ENCODE measurements around the gene LMO7.

LMO7 gene

GRCh38 chr13:75811361-75811760 is 175.2 kb downstream of the LMO7 start:
- DNase-seq = no peak

- DNase-seq = no peak
Observed at GRCh38 chr13:75811841-75812240, 175.7 kb downstream of the LMO7 start.

- no peak for DNase-seq
Observed at GRCh38 chr13:75812751-75813181, 176.6 kb downstream of the LMO7 start.

- no peak for DNase-seq
Observed at GRCh38 chr13:75813323-75813722, 177.2 kb downstream of the LMO7 start.

- no peak for DNase-seq
Observed at GRCh38 chr13:75818179-75818967, 182.2 kb downstream of the LMO7 start.

GRCh38 chr13:75818968-75819225 is 182.8 kb downstream of the LMO7 start:
- DNase-seq = no peak

- no peak for DNase-seq
Observed at GRCh38 chr13:75825161-75825560, 189.0 kb downstream of the LMO7 start.

GRCh38 chr13:75825594-75825993 is 189.5 kb downstream of the LMO7 start:
- no peak for DNase-seq

GRCh38 chr13:75826391-75826790 is 190.3 kb downstream of the LMO7 start:
- DNase-seq = no peak

GRCh38 chr13:75829830-75830229 is 193.7 kb downstream of the LMO7 start:
- no peak for DNase-seq

GRCh38 chr13:75830842-75831241 is 194.7 kb downstream of the LMO7 start:
- no peak for DNase-seq

- DNase-seq = no peak
Observed at GRCh38 chr13:75831389-75831788, 195.3 kb downstream of the LMO7 start.

- no peak for DNase-seq
Observed at GRCh38 chr13:75832812-75833211, 196.7 kb downstream of the LMO7 start.

- no peak for DNase-seq
Observed at GRCh38 chr13:75836441-75836840, 200.3 kb downstream of the LMO7 start.

GRCh38 chr13:75838366-75839005 is 202.4 kb downstream of the LMO7 start:
- DNase-seq = no peak

GRCh38 chr13:75839406-75839805 is 203.3 kb downstream of the LMO7 start:
- DNase-seq = no peak

- DNase-seq = no peak
Observed at GRCh38 chr13:75841905-75842304, 205.8 kb downstream of the LMO7 start.

GRCh38 chr13:75843074-75843473 is 206.9 kb downstream of the LMO7 start:
- DNase-seq = no peak

- DNase-seq = no peak
Observed at GRCh38 chr13:75843991-75844390, 207.9 kb downstream of the LMO7 start.

- no peak for DNase-seq
Observed at GRCh38 chr13:75847588-75847987, 211.5 kb downstream of the LMO7 start.

- DNase-seq = no peak
Observed at GRCh38 chr13:75850916-75851315, 214.8 kb downstream of the LMO7 start.

GRCh38 chr13:75855216-75855615 is 219.1 kb downstream of the LMO7 start:
- no peak for DNase-seq

- no peak for DNase-seq
Observed at GRCh38 chr13:75855847-75856246, 219.7 kb downstream of the LMO7 start.

GRCh38 chr13:75857291-75857690 is 221.2 kb downstream of the LMO7 start:
- no peak for DNase-seq

- DNase-seq = no peak
Observed at GRCh38 chr13:75860935-75861334, 224.8 kb downstream of the LMO7 start.

Measured in activated CD4-positive, alpha-beta T cell treated with anti-CD3 and anti-CD28 coated beads for 1 hour (primary cell).